ENCODE data around the gene KRT6A.
A peak's percentile ranks its signal among the peaks of the same experiment; 100 is the strongest.
"Not testable (repeated sequence)": the region's sequence is repeated elsewhere in the genome, so short reads cannot be mapped to it uniquely, and the experiment has no call there.

The KRT6A gene

DNA sequence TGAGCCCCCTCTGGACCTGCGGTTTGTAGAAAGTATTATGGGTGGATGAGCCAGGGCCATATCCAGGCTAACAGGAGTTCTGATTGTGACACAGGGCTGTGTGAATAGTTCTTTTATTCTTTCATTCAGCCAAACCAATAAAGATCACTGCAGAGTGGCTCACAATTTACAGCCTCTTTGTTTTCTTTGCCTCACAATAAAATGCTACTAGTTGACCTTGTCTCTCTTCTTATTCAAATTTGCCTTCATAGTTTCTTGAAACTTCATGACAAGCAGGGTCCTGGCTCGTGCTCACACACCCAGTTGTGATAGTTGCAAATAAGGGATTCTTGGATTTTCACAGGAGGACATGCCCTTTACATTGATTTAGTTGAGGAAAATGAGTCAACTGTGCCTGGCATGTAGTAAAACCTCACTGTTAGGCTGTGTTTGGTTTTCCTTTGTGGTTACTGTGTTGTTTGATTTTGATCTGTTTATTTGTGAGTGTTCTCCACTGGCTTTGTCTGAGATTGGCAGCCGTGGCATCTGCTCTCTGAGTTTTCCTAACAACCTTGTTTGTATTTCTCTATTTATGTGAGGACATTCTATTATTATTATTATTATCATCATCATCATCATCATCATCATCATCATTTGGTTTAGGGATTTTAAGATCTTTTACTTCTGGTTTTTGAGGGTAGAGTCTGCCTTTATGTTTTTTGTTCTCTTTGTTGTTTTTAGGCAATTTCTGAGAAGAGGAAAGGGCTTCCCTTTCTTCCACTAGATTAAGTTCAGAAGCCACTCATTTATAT is 38.5 kb downstream of the KRT6A start:
- peak; percentile 88 for DNase-seq

DNA sequence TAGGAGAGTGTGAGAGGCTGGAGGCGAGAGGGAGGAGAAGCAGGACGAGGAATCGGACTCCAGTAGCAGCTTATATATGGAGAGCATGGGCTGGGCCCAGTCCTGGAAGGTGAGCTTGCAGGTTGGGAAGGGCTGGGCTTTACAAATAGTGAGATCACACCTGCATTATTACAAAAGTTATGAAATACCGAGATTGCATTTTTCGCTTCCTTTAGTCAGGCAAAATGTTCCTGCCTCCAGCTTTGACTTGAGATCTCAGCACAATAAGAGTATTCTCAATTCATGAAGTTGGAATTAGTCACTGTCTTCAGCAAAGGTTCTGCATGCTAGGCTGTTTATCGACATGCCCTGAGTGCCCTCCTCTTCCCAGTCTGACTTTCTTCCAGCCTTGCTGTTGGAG is 41.0 kb downstream of the KRT6A start, which contains the start of gene KRT6B:
KRT6B (minus strand) TSS at position 46 of the 400 bp plus-strand sequence. CDS start 68 bp downstream, outside the sequence.
- DNase-seq, result no peak

DNA sequence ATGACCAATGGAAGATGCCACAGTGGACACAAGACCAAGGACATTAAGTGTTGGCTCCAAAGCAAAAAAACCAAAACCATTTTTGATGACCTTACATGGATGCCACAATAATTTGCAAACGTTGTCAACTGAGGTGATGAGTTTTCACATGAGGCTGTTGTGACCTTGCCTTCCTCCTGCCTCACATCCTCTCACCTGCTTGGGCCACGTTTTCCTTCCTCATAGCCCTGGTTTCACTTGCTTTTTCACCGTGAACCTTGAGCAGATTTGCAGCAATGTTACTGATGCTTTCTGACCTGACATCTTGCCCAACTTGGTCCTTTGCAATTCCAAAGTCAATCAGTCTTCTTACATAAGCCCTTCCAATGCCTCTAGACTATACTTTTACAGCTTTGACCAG is 44.8 kb downstream of the KRT6A start:
- DNase-seq, result no peak

DNA sequence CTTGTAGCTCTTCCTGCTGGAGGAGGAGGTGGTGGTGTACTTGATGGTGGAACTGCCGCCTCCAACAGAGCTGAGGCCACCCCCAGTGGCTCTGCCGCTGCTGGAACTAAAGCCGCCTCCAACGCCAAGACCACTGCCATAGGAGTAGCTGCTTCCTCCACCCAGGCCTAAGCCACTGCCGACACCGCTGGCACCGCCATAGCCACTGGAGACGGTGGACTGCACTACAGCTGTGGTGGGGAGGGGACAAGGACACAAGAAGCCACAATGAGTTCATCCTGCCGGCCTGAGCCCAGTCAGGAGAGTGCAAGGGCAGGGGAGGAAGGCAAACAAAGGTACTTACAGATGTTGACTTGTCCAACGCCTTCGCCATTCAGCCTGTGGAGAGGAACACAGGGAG is 45.9 kb downstream of the KRT6A start:
- DNase-seq, result not testable (repeated sequence)

DNA sequence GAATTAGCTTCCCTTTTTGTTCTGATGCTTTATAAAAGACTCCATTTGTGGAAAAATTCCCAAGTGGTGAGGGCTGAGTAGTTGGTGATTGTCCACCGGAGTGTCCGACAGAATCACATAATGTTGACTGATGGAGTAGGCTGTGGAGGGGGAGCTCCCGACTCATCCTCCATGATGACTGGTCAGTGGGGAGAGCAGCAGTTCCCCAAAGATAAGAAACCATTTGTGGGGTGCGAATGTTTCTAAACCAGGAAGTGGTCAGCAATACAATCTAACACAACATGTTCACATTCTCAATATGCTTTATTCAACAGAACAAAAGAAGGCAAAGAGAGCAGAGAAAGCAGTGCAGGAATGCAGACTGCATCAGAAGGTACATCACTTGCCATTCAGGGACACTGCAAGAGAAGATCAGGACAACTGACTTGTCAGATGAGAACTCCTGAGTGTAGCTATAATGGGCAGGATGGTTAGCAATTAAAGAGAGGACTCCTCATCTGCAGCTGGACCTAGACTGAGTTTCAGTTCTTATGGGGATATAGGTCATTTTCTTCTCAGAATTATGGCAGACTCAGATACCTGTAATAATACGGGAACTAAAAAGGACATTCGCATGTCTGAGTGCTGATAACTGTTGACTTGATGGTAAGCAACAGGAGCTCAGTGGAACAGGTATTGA is 46.6 kb downstream of the KRT6A start:
- no peak for DNase-seq

DNA sequence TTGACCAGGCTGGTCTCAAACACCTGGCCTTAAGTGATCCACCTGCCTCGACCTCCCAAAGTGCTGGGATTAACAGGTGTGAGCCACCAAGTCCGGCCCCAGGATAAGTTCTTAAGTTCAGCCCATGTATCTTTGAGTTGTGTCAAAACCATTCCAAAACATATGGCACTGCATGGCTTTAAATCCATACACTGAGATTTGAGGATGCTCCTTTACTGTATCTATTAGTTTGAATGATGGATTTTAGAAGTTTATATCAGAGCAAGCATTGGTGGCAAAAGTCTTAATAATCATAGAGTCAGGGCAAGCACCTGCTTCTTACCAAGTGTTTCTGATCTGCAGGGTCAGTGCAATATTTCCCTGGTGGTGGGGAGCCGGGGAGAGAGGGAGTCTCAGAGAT is 47.2 kb downstream of the KRT6A start:
- no peak for DNase-seq

DNA sequence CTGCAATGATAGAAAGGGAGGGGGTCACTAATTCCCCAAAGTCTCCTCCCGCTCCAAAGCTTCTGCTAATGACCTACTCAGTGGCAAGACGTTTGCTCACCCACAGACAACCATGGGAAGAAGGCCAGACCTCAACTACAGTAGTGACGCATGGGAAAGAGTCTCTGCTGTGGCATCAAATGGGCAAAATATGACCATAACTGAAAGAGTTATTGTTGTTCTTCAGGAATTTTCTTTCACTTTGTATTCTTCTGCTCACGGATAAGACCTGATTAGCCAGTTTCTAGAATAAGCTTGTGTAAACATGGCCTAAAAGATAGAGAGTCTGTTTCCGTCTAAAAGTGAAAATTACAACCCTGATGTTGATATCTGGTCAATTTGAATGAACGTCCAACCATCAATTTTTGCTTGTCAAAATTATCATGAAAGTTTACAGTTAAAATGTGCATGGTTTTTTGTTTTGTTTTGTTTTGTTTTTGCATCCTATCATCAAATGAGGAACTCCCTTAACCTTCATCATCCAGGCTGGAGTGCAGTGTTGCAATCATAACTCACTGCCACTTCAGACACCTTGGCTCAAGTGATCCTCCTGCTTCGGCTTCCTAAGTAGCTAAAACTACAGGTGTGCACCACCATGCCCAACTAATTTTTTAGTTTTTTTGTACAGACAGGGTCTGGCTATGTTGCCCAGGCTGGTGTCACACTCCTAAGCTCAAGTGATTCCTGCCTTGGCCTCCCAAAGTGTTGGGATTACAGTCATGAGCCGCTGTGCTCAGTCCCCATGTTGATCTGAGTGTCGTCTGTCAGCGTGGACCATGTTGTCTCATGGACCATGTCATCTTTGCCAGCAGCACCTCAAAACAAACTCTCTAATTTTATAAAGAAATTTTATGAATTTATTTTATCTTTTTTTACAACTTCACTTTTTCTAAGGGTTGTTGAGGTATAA is 48.1 kb downstream of the KRT6A start:
- no peak for DNase-seq

DNA sequence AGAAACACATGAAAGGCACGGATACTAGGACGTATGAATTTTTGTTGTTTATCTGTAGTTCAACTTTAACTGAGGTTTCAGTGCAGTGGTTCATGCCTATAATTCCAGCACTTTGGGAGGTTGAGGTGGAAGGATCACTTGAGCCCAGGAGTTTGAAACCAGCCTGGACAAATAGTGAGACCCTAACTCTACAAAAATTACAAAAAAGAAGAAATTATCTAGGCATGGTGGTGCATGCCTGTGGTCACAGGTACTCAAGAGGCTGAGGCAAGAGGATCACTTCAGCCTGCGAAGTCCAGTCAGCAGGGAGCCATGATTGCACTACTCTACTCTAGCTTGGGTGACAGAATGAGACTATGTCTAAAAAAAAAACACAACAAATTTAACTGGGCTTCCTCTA is 49.1 kb downstream of the KRT6A start:
- DNase-seq, result no peak

DNA sequence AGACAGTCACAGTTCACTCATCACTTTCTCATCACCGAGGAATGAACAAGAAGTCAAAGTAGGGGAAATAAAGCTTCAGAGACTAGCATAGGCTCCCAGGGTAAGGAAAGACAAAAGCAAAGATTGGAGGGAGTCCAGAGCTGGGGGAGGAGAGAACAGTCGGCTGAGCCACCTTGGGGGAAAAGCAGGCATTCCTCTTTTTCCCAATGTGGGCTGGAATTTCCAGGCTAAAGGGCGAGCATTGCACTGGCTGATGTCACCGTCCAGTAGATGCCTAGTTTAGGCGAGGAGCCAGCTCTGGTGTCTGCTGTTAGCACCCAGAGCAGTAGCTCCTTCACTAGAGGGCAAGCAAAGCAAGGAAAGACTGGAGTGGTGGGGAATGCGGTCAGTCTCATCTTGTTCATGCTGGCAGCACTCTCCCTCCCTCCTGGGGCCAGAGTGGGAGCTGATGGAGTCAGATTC is 50.4 kb downstream of the KRT6A start:
- no peak for DNase-seq

DNA sequence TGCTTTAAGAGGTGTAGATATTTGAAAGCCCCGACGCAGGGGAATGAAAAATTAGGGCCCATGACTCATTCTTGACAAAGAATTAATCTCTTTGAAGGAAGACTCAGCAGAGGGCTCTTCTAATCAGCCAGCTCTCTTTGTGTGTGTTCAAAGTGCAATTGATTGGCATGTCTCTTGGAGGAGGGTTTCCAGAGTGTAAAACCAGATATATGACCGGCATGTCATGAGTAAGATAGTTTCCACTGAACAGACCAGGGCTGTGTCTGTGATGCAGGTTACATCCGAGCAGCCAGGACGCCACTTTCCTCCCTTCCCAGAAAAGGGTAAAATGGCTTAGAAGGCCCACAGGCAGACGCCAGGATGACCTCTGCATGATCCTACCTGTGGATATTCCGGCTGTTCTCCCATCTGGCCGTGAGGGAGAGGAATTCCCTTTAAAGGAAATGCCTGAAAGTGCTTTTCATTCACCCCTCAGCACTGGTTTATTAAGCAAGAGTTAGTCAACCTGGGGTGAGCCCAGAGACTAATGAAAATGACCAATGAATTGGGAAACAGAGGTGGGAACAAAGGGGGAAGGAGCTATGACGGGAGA is 51.6 kb downstream of the KRT6A start:
- DNase-seq, result peak; percentile 62

DNA sequence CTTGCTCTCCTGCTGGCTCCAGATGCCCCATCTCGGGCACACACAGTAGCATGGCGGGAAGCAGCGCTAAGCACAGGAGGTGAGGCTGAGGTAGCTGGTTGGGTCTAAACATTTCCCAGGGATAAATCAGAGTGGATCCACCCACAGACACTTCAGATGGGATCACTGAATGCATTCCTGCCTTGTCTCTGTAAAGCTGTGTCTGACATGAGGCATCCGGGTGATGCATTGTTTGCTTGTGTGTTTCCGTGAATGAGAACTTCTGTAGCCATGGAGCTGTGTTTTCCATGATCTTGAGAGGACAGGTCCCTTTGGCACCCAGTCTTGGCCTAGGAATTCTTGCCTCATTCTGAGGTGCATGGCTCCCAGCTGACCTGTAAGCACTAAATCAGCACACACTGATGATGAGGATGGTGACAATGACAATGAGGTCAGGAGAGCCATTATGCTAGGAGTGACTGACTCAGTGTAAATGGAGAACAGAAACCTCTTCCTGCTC is 52.2 kb downstream of the KRT6A start:
- peak; percentile 62 for DNase-seq

DNA sequence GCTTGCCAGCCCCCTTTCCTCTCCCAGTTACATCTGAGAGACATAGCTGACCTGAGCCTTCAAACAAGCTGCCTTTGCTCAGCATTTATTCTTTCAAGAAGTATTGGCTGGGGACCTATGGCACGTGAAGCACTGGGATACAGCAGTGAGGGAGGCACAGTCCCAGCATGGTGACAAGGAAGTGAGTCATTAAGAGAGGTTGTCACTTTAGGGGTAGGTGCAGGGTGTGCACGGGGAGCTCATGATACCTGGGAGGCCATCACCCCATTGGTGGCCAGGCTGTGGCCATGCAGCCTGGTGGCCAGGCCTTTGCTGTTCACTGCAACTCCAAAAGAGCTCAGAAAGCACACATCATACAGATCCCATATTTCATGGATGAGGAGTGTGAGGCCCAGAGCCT is 53.2 kb downstream of the KRT6A start:
- no peak for DNase-seq

DNA sequence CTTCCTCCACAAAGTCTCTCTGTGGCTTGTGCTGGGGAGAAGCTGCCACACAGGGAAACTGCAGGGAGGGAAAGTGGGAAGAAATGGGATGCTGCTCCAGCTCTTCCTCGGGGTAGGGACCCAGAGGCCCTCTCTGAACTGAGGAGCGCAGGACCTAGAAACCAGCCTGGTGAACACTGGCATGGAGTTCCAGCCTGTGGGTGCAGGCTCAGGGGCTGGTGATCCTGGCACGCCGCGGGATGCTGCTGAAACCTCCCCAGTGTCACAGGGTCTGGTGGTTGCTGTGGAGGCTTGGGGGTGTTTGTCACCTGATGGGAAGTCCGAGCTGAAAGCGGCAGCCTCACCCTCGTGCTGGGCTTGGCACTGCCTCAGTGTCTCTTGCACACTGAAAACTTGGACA is 53.6 kb downstream of the KRT6A start:
- DNase-seq, result no peak

DNA sequence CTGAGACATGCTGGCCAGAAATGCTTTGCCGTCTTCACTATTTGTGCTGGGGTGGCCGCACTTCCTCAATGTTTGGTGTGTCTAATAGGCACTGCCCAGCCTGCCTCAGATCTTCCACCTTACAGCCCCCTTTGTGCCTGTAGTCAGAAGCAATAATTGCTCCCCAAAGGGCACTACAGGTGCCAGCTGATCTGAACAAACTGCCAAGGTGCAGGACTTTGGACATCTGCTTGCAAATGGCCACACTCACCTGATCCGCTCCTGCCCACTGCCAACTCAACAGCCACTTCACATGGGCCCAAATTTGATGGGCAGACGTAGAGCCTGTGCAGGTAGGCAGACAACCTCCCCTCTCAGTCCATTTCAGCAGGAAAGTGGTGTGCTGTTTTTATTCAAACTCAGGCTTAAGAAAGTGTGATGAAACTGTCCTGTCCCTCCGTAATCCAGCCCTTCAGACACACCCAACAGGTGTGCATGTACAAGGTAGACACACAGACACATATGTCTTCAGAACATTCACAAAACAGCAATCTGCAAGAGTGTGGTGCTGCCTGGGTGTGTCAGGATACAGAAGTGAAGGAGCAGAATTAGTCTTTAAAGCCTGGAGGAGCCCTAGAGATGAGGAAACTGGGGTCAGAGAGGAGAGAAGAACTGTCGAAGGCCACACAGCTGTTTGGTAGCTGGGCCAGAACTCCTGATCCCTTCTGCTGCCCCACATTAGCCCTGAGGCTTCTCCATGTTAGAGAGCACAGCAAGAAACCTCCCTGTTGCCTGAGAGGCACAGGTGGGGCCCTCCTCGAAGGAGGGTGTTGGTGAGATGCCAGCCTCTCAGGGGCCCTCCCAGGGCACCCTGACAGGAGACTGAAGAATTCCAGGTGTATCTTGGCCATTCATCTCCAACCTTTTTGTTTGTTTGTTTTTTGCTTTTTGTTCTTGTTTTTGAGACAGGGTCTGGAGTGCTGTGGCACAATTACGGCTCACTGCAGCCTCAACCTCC is 54.5 kb downstream of the KRT6A start:
- no peak for DNase-seq

DNA sequence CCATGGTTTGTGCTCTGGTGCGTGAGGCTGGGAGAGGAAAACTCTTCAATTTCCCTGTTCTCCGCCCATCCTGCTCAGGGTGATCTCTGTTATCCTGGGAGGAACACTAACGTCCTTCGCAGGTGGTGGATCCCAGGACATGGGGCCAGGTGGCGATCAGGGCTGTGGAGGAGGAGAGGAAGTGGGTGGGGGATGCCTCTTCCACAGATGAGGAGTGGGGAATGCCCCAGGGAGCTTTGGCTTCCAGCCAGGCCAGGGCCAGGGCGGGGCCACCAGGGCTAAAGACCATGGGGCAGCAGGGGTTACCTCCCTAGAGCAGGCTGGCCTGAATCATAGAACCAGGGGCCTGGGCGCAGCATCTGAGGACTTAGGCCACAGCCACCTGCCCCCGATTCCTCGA is 55.5 kb downstream of the KRT6A start:
- DNase-seq, result no peak
